Esophagus squamous epithelium (tissue), 4 donors: ENCODE data around the gene NMT1.
"Not testable (repeated sequence)": the region's sequence is repeated elsewhere in the genome, so short reads cannot be mapped to it uniquely, and the experiment has no call there.

Experiments
- POLR2A ChIP-seq, 4 donors: fragments of 450-650 bp; IDR thresholded peaks; one replicate each; pipeline ENCODE4 v1.6.1; 2017; ENCODE audit warnings: antibody characterized with exemption in 4 of 4, mild to moderate bottlenecking in 4 of 4, moderate library complexity in 3 of 4
- TF ChIP-seq, protein P1 (sequence below), 6 experiments: fragments of 450-650 bp in 4 of 6; fragments of 200-600 bp in 2 of 6; sonication (generic) in 2 of 6; IDR thresholded peaks; one replicate each; pipeline ENCODE4 v1.5.1; 2016 to 2019; ENCODE audit warnings: antibody characterized with exemption in 6 of 6, mild to moderate bottlenecking in 4 of 6, moderate library complexity in 4 of 6

DNA sequence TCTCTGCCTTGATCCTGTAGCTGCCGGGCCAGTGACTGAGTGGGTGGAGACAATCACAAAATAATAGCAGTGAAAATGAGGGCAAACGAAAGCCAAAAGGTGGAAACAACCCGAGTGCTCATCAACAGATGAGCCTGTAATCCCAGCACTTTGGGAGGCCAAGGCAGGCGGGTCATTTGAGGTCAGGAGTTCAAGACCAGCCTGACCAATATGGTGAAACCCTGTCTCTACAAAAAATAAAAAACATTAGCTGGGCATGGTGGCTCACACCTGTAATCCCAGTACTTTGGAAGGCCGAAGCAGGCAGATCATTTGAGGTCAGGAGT, 63.6 kb downstream of the NMT1 start:
- TF ChIP-seq, protein P1, sequence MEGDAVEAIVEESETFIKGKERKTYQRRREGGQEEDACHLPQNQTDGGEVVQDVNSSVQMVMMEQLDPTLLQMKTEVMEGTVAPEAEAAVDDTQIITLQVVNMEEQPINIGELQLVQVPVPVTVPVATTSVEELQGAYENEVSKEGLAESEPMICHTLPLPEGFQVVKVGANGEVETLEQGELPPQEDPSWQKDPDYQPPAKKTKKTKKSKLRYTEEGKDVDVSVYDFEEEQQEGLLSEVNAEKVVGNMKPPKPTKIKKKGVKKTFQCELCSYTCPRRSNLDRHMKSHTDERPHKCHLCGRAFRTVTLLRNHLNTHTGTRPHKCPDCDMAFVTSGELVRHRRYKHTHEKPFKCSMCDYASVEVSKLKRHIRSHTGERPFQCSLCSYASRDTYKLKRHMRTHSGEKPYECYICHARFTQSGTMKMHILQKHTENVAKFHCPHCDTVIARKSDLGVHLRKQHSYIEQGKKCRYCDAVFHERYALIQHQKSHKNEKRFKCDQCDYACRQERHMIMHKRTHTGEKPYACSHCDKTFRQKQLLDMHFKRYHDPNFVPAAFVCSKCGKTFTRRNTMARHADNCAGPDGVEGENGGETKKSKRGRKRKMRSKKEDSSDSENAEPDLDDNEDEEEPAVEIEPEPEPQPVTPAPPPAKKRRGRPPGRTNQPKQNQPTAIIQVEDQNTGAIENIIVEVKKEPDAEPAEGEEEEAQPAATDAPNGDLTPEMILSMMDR (IDR thresholded peaks at IDR 0.05): not testable (repeated sequence)
- TF ChIP-seq POLR2A (IDR thresholded peaks at IDR 0.05): not testable (repeated sequence)
